Measurements from ENCODE around the gene ZNRF3. TPM values are rescaled to one million over a fixed set of nuclear protein-coding genes. Genes with fewer than 3 reads are reported as not detected.
A peak's percentile ranks its signal among the peaks of the same experiment; 100 is the strongest.

Gene ZNRF3
- polyA plus RNA-seq, 1 experiment = 1.1 TPM

DNA sequence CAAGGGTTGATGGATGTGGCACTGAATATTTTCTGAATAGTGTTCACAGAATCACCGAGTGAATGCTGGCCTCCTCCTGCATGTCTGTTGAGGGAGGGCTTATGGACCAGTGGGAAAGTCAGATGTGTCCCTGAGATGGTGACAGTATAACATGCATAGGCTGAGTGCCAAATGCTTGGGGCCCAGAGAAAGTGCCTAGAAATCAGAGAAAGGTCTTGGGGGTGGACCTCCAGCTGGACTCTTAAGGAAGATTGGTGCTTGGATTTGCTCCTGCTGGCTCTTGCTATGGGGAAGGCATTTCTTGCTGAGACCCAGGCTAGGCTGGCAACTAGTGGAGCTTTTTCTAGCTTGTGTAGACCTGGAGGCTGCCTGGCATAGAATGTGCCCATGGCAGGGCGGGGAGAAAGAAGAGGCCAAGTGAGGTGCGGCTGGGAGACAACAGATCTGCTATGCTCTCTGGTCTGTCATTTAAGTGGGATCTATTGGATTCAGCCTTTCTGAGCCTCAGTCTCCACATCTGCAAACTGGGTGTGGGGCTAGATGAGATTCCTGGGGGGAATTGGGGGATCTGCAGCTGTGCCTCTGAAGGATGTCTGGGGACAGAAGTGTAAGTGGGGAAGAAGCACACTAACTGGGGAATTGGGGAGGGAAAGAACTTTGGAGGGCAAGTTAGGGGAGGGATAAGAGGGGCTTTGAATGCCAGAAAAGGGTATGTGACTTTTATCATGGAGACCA lies 27.4 kb downstream of the ZNRF3 start:
- DNase-seq (ENCODE audit: low read depth) = no peak
- no peaks in the 10 kb centered on the region for H3K27me3 ChIP-seq (ENCODE audit: control insufficient read depth, insufficient read depth, low read length)
- no peak for TF ChIP-seq CTCF (IDR thresholded peaks at IDR 0.05; ENCODE audit: insufficient read depth, low read depth, low read length)
- no peak overlapping the region for H3K4me3 ChIP-seq (ENCODE audit: low read depth, low read length)
- CTCF ChIA-PET = no interaction called here
- POLR2A ChIA-PET = no interaction called here
- H3K36me3 ChIP-seq (ENCODE audit: control insufficient read depth, insufficient read depth, low read length) = no peaks in the 10 kb centered on the region

- Histone ChIP-seq H3K36me3 (ENCODE audit: control insufficient read depth, insufficient read depth, low read length) (no peaks in the 10 kb centered on the region), H3K27me3 (ENCODE audit: control insufficient read depth, insufficient read depth, low read length) (no peaks in the 10 kb centered on the region), H3K4me3 (ENCODE audit: low read depth, low read length) (no peak overlapping the region)
- no peak for TF ChIP-seq CTCF (IDR thresholded peaks at IDR 0.05; ENCODE audit: insufficient read depth, low read depth, low read length)
- DNase-seq (ENCODE audit: low read depth) = no peak
- ChIA-PET POLR2A (no interaction called here), CTCF (no interaction called here)
Measured at GRCh38 chr22:28911304-28911690, 27.9 kb downstream of the ZNRF3 start.

- Histone ChIP-seq H3K4me3 (ENCODE audit: low read depth, low read length) (no peak overlapping the region), H3K27me3 (ENCODE audit: control insufficient read depth, insufficient read depth, low read length) (no peaks in the 10 kb centered on the region), H3K36me3 (ENCODE audit: control insufficient read depth, insufficient read depth, low read length) (no peaks in the 10 kb centered on the region)
- peak; percentile 28 for DNase-seq (ENCODE audit: low read depth)
- POLR2A ChIA-PET = no interaction called here
- no peak for TF ChIP-seq CTCF (IDR thresholded peaks at IDR 0.05; ENCODE audit: insufficient read depth, low read depth, low read length)
- CTCF ChIA-PET = no interaction called here
Measured at GRCh38 chr22:28911777-28912669, 28.7 kb downstream of the ZNRF3 start.

DNA sequence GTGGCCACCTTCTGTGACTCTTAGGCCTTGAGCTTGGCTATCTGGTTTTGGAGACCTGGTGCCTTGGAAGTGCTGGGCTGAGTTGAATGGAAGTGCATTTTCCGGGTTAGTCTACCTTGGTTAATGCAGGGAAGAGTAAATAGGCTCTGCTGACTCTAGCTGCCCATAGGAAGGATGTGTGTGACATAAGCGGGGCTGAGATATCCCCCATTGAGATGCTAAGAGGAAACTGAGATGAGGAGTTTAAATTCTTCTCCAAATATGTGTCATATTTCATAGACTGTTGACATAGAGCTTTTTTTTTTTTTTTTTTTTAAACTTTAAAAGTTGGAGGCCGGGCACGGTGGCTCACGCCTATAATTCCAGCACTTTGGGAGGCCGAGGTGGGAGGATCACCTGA lies 30.8 kb downstream of the ZNRF3 start:
- Histone ChIP-seq H3K36me3 (ENCODE audit: control insufficient read depth, insufficient read depth, low read length) (no peaks in the 10 kb centered on the region), H3K27me3 (ENCODE audit: control insufficient read depth, insufficient read depth, low read length) (no peaks in the 10 kb centered on the region), H3K4me3 (ENCODE audit: low read depth, low read length) (no peak overlapping the region)
- ChIA-PET CTCF (interaction anchor here (0.6 kb wide), 1 partner anchor 62 kb away, joined by 3 read pairs; no protein-coding TSS in a partner anchor), POLR2A (no interaction called here)
- DNase-seq (ENCODE audit: low read depth) = no peak
- TF ChIP-seq CTCF (IDR thresholded peaks at IDR 0.05; ENCODE audit: insufficient read depth, low read depth, low read length) = no peak

- POLR2A ChIA-PET = no interaction called here
Measured at GRCh38 chr22:28915969-28916368, 32.6 kb downstream of the ZNRF3 start.

More at GRCh38 chr22:28915969-28916368, 32.6 kb downstream of the ZNRF3 start:
- TF ChIP-seq CTCF (IDR thresholded peaks at IDR 0.05; ENCODE audit: insufficient read depth, low read depth, low read length) = no peak
- no peak for DNase-seq (ENCODE audit: low read depth)
- Histone ChIP-seq H3K36me3 (ENCODE audit: control insufficient read depth, insufficient read depth, low read length) (no peaks in the 10 kb centered on the region), H3K27me3 (ENCODE audit: control insufficient read depth, insufficient read depth, low read length) (no peaks in the 10 kb centered on the region), H3K4me3 (ENCODE audit: low read depth, low read length) (no peak overlapping the region)
- CTCF ChIA-PET = interaction anchor here (1.8 kb wide), 1 partner anchor 11 kb away, joined by 5 read pairs; no protein-coding TSS in a partner anchor

Measured in BJ (cell line).